Measurements from ENCODE around the gene IGF2BP2. TPM values are rescaled to one million over a fixed set of nuclear protein-coding genes. Genes with fewer than 3 reads are reported as not detected.

Gene IGF2BP2
- total and polyA plus RNA-seq, 2 of the 13 experiments (the other 11 are each of a cell fraction or from before 2014, with no cell fraction given): 6.5 to 46.0 TPM

DNA sequence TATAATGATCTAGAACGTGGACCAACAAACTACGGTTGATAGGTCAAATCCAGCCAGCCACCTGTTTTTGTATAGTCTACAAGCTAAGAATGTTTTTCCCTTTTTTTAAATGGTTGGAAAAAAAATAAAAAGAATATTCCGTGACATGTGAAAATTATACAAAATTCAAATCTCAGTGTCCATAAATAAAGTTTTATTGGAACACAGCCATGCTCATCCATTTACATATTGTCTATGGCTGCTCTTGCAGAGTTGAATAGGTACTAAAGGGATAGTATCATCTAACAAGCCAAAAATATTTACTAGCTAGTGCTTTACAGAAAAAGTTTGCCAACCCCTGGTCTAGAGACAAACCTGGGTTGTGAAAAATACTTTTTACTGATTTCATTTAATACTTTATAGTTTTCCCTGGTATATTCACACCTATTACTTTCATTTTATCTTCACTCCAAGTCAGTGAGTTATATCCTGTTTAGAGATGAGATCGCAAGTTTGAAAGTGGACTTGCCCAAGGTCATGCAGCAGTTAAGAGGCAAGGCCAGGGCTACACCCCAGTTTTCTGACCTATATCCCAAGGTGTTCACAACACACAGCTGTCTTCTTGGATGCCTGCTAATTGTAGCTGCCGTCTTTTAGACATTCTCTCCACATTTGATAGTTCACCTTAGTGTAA is 58.4 kb downstream of the IGF2BP2 start:
- ATAC-seq (peak; percentile 33; the same call in 2 of the 3 replicates), DNase-seq (ENCODE audit: low spot score) (no peak), FAIRE-seq (no peak)
- 71% methylated on average over 5 of the region's 5 CpGs for WGBS (ENCODE audit: low lambda C conversion rate)
- in situ Hi-C loops (cut with HindIII; ENCODE audit: extremely low pct_ligation_motif_present, low pct_unique_long_range_greater_than_20kb): loop anchor here (5.0 kb wide), 1 partner anchor 89 kb away; no protein-coding TSS in a partner anchor
- H3K4me1 ChIP-seq (ENCODE audit: insufficient read depth, low read length): peaks cover 54% of the 10 kb centered on the region
- H3K4me3 ChIP-seq (replicated peaks in 1 of 3; ENCODE audit: insufficient read depth in 1 of 3, low read depth in 2 of 3, low read length in 3 of 3): no peak overlapping the region
- peaks cover 4 to 6% of the 10 kb centered on the region in 2 experiments; a peak in 3 of 5 replicates for H3K36me3 ChIP-seq (replicated peaks in 1 of 2; ENCODE audit: control insufficient read depth in 1 of 2, insufficient read depth in 2 of 2, low read length in 2 of 2)
- no peaks in the 10 kb centered on the region for H3K9me3 ChIP-seq (ENCODE audit: low read length)
- 0 out of 2 replicates have a peak overlapping the region, but pooled peaks have one; percentile 14 for H3K4me2 ChIP-seq (ENCODE audit: low read depth, low read length)
- peaks cover 94% of the 10 kb centered on the region for H3K79me2 ChIP-seq (ENCODE audit: insufficient read depth, low read length)
- peaks cover 96% of the 10 kb centered on the region for H4K20me1 ChIP-seq (ENCODE audit: insufficient read depth, low read length)
- ChIA-PET POLR2A (no interaction called here), CTCF (ENCODE audit: low intra/inter-chr PET ratio, low total read pairs) (no interaction called here)
- H3K27me3 ChIP-seq (ENCODE audit: control insufficient read depth in 1 of 2, insufficient read depth in 2 of 2, low read length in 2 of 2): no peaks in the 10 kb centered on the region
- no peak for TF ChIP-seq MATR3 (CRISPR knock-in tag; IDR thresholded peaks at IDR 0.05)
- BruUV-seq (replicated peaks): no TSS peak
- H3K27ac ChIP-seq (ENCODE audit: extremely low read length, insufficient read depth, low read length): peak overlapping the region; percentile 5
- intact Hi-C loops (cut with micrococcal nuclease; ENCODE audit: unreplicated experiment): loop anchor here (1.0 to 5.0 kb wide), 2 partner anchors 32 to 104 kb away; no protein-coding TSS in a partner anchor
- no peak overlapping the region for H3K9ac ChIP-seq (ENCODE audit: insufficient read depth, low read depth, low read length)
- H2AFZ ChIP-seq (ENCODE audit: low read length): no peak overlapping the region

GRCh38 chr3:185764980-185765370 is 59.9 kb downstream of the IGF2BP2 start:
- Histone ChIP-seq H3K27ac (ENCODE audit: extremely low read length, insufficient read depth, low read length) (no peak overlapping the region), H2AFZ (ENCODE audit: low read length) (no peak overlapping the region), H3K4me3 (replicated peaks in 1 of 3; ENCODE audit: insufficient read depth in 1 of 3, low read depth in 2 of 3, low read length in 3 of 3) (no peak overlapping the region), H3K27me3 (ENCODE audit: control insufficient read depth in 1 of 2, insufficient read depth in 2 of 2, low read length in 2 of 2) (no peaks in the 10 kb centered on the region), H4K20me1 (ENCODE audit: insufficient read depth, low read length) (peaks cover 97% of the 10 kb centered on the region), H3K9me3 (ENCODE audit: low read length) (no peaks in the 10 kb centered on the region), H3K9ac (ENCODE audit: insufficient read depth, low read depth, low read length) (no peak overlapping the region), H3K4me1 (ENCODE audit: insufficient read depth, low read length) (peaks cover 63% of the 10 kb centered on the region), H3K4me2 (ENCODE audit: low read depth, low read length) (no peak overlapping the region), H3K36me3 (replicated peaks in 1 of 2; ENCODE audit: control insufficient read depth in 1 of 2, insufficient read depth in 2 of 2, low read length in 2 of 2) (peaks cover 4 to 6% of the 10 kb centered on the region in 2 experiments; a peak in 3 of 5 replicates), H3K79me2 (ENCODE audit: insufficient read depth, low read length) (peaks cover 95% of the 10 kb centered on the region)
- BruUV-seq (replicated peaks): no TSS peak
- ChIA-PET CTCF (ENCODE audit: low intra/inter-chr PET ratio, low total read pairs) (no interaction called here), POLR2A (no interaction called here)
- no peak for FAIRE-seq
- intact Hi-C loops (cut with micrococcal nuclease; ENCODE audit: unreplicated experiment): loop anchor here (5.0 kb wide), 1 partner anchor 103 kb away; no protein-coding TSS in a partner anchor
- ATAC-seq: no peak
- in situ Hi-C loops (cut with HindIII; ENCODE audit: extremely low pct_ligation_motif_present, low pct_unique_long_range_greater_than_20kb): loop anchor here (5.0 kb wide), 1 partner anchor 88 kb away; no protein-coding TSS in a partner anchor
- DNase-seq (ENCODE audit: low spot score): no peak
- WGBS (ENCODE audit: low lambda C conversion rate): 93% methylated on average over 3 of the region's 3 CpGs
- no peak for TF ChIP-seq HDAC6 (IDR thresholded peaks at IDR 0.05; ENCODE audit: low read depth, low read length)
- TF ChIP-seq NFIC (IDR thresholded peaks at IDR 0.05; ENCODE audit: low read length): no peak
- no peak for TF ChIP-seq ZNF230 (CRISPR knock-in tag; IDR thresholded peaks at IDR 0.05)
- no peak for TF ChIP-seq BRF2 (CRISPR knock-in tag; IDR thresholded peaks at IDR 0.05)
- TF ChIP-seq ZBTB14 (CRISPR knock-in tag; IDR thresholded peaks at IDR 0.05): no peak
- TF ChIP-seq ADNP (CRISPR knock-in tag; IDR thresholded peaks at IDR 0.05): no peak
- no peak for TF ChIP-seq FOSL1 (CRISPR knock-in tag; IDR thresholded peaks at IDR 0.05; ENCODE audit: borderline replicate concordance)
- no peak for TF ChIP-seq MAFG (CRISPR knock-in tag; IDR thresholded peaks at IDR 0.05)
- TF ChIP-seq, protein P1, sequence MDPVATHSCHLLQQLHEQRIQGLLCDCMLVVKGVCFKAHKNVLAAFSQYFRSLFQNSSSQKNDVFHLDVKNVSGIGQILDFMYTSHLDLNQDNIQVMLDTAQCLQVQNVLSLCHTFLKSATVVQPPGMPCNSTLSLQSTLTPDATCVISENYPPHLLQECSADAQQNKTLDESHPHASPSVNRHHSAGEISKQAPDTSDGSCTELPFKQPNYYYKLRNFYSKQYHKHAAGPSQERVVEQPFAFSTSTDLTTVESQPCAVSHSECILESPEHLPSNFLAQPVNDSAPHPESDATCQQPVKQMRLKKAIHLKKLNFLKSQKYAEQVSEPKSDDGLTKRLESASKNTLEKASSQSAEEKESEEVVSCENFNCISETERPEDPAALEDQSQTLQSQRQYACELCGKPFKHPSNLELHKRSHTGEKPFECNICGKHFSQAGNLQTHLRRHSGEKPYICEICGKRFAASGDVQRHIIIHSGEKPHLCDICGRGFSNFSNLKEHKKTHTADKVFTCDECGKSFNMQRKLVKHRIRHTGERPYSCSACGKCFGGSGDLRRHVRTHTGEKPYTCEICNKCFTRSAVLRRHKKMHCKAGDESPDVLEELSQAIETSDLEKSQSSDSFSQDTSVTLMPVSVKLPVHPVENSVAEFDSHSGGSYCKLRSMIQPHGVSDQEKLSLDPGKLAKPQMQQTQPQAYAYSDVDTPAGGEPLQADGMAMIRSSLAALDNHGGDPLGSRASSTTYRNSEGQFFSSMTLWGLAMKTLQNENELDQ (CRISPR knock-in tag; IDR thresholded peaks at IDR 0.05; ENCODE audit: borderline replicate concordance): no peak
- TF ChIP-seq ZNF205 (CRISPR knock-in tag; IDR thresholded peaks at IDR 0.05): no peak
- TF ChIP-seq, protein P2, sequence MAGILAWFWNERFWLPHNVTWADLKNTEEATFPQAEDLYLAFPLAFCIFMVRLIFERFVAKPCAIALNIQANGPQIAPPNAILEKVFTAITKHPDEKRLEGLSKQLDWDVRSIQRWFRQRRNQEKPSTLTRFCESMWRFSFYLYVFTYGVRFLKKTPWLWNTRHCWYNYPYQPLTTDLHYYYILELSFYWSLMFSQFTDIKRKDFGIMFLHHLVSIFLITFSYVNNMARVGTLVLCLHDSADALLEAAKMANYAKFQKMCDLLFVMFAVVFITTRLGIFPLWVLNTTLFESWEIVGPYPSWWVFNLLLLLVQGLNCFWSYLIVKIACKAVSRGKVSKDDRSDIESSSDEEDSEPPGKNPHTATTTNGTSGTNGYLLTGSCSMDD (CRISPR knock-in tag; IDR thresholded peaks at IDR 0.05): no peak
